Stimulated activated CD4-positive, alpha-beta T cell treated with anti-CD3 and anti-CD28 coated beads, Interleukin-2, amount 100 ng/mL, for 4 hours (primary cell): ENCODE data around the gene SCYGR4.
"Not testable (repeated sequence)": the region's sequence is repeated elsewhere in the genome, so short reads cannot be mapped to it uniquely, and the experiment has no call there.

Experiments
- DNase-seq: peaks from one replicate; pipeline ENCODE4 v3.0.0-alpha.2; 2020; ENCODE audit warnings: low read depth

Gene SCYGR4

DNA sequence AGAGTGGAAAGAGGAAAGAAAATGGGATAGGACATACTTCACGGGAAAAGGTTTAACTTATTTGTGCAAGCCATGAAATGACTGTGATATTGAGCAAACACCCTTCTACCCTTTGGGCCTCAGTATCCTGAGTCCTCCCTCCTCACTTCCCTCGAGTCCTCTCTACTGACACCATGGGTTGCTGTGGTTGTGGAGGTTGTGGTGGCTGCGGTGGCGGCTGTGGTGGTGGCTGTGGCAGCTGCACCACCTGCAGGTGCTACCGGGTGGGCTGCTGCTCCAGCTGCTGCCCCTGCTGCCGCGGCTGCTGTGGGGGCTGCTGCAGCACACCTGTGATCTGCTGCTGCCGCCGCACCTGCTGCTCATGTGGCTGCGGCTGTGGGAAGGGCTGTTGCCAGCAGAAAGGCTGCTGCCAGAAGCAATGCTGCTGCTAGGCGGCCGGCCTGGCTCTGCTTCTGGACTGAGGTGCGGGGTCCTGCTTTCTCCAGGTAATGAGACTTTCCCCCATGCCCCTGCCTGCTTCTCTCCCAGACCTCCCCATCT is 49.4 kb downstream of the SCYGR4 start, which contains the start of gene SCYGR5:
TSS of gene SCYGR5 (plus strand) at position 174 of the 540 bp plus-strand sequence. CDS start at position 174, 0 bp downstream.
- not testable (repeated sequence) for DNase-seq
